ENCODE data around the gene SLC24A4.

Gene SLC24A4

GRCh38 chr14:92490239-92490959, 167.4 kb downstream of the SLC24A4 start:
- H3K36me3 ChIP-seq (ENCODE audit: control insufficient read depth in 2 of 2, insufficient read depth in 1 of 2, low read length in 2 of 2), result no peaks in the 10 kb centered on the region
- no peak overlapping the region for H3K27ac ChIP-seq (ENCODE audit: extremely low read depth, low read depth, low read length)
- H3K4me1 ChIP-seq (ENCODE audit: control insufficient read depth, insufficient read depth, low read length), result no peaks in the 10 kb centered on the region
- no peak for TF ChIP-seq ZFP37 (tag by site-specific recombination; IDR thresholded peaks at IDR 0.05)
- TF ChIP-seq ZNF132 (tag by site-specific recombination; IDR thresholded peaks at IDR 0.05; ENCODE audit: borderline replicate concordance), result no peak
- no peak for TF ChIP-seq KLF7 (tag by site-specific recombination; IDR thresholded peaks at IDR 0.05; ENCODE audit: borderline replicate concordance)
- TF ChIP-seq KLF1 (tag by site-specific recombination; IDR thresholded peaks at IDR 0.05), result no peak
- TF ChIP-seq ZFHX2 (tag by site-specific recombination; conservative IDR thresholded peaks at IDR 0.05), result no peak
- no peak for TF ChIP-seq ZNF692 (tag by site-specific recombination; IDR thresholded peaks at IDR 0.05)
- TF ChIP-seq SP7 (tag by site-specific recombination; IDR thresholded peaks at IDR 0.05), result no peak
- no peak for TF ChIP-seq ZNF555 (tag by site-specific recombination; conservative IDR thresholded peaks at IDR 0.05)
- TF ChIP-seq ATF2 (tag by site-specific recombination; IDR thresholded peaks at IDR 0.05; ENCODE audit: low read depth), result no peak
- H3K4me3 ChIP-seq (ENCODE audit: low read depth, low read length), result no peak overlapping the region
- no peaks in the 10 kb centered on the region for H3K9me3 ChIP-seq (ENCODE audit: control insufficient read depth, insufficient read depth, low read depth, low read length)
- ChIA-PET POLR2A (no interaction called here), CTCF (interaction anchor here (0.6 kb wide), 1 partner anchor 140 kb away, joined by 4 read pairs; no protein-coding TSS in a partner anchor)

GRCh38 chr14:92491782-92492181, 168.8 kb downstream of the SLC24A4 start:
- TF ChIP-seq ZNF169 (tag by site-specific recombination; IDR thresholded peaks at IDR 0.05) (no peak), ZNF335 (tag by site-specific recombination; conservative IDR thresholded peaks at IDR 0.05) (no peak)
- Histone ChIP-seq H3K27ac (ENCODE audit: extremely low read depth, low read depth, low read length) (no peak overlapping the region), H3K9me3 (ENCODE audit: control insufficient read depth, insufficient read depth, low read depth, low read length) (no peaks in the 10 kb centered on the region), H3K36me3 (ENCODE audit: control insufficient read depth in 2 of 2, insufficient read depth in 1 of 2, low read length in 2 of 2) (no peaks in the 10 kb centered on the region), H3K4me3 (ENCODE audit: low read depth, low read length) (no peak overlapping the region), H3K4me1 (ENCODE audit: control insufficient read depth, insufficient read depth, low read length) (no peaks in the 10 kb centered on the region)
- ChIA-PET CTCF (no interaction called here), POLR2A (no interaction called here)

GRCh38 chr14:92492258-92492657, 169.3 kb downstream of the SLC24A4 start:
- CTCF ChIA-PET, result no interaction called here
- Histone ChIP-seq H3K4me1 (ENCODE audit: control insufficient read depth, insufficient read depth, low read length) (no peaks in the 10 kb centered on the region), H3K27ac (ENCODE audit: extremely low read depth, low read depth, low read length) (no peak overlapping the region), H3K4me3 (ENCODE audit: low read depth, low read length) (no peak overlapping the region), H3K9me3 (ENCODE audit: control insufficient read depth, insufficient read depth, low read depth, low read length) (no peaks in the 10 kb centered on the region), H3K36me3 (ENCODE audit: control insufficient read depth in 2 of 2, insufficient read depth in 1 of 2, low read length in 2 of 2) (no peaks in the 10 kb centered on the region)
- POLR2A ChIA-PET, result no interaction called here
- no peak for TF ChIP-seq ZNF501 (tag by site-specific recombination; IDR thresholded peaks at IDR 0.05)
- no peak for TF ChIP-seq ZNF146 (tag by site-specific recombination; IDR thresholded peaks at IDR 0.05)
- TF ChIP-seq SCRT1 (tag by site-specific recombination; IDR thresholded peaks at IDR 0.05; ENCODE audit: borderline replicate concordance), result no peak
- no peak for TF ChIP-seq ZNF155 (tag by site-specific recombination; IDR thresholded peaks at IDR 0.05)
- no peak for TF ChIP-seq ZNF221 (tag by site-specific recombination; IDR thresholded peaks at IDR 0.05; ENCODE audit: borderline replicate concordance)
- TF ChIP-seq ZBTB48 (tag by site-specific recombination; IDR thresholded peaks at IDR 0.05), result no peak
- TF ChIP-seq ZIC2 (tag by site-specific recombination; IDR thresholded peaks at IDR 0.05), result no peak
- no peak for TF ChIP-seq ZSCAN5A (tag by site-specific recombination; IDR thresholded peaks at IDR 0.05)
- TF ChIP-seq ZNF624 (tag by site-specific recombination; IDR thresholded peaks at IDR 0.05), result no peak
- no peak for TF ChIP-seq ZFHX2 (tag by site-specific recombination; conservative IDR thresholded peaks at IDR 0.05)
- no peak for TF ChIP-seq GLIS1 (tag by site-specific recombination; IDR thresholded peaks at IDR 0.05)
- no peak for TF ChIP-seq ZNF792 (tag by site-specific recombination; IDR thresholded peaks at IDR 0.05)
- TF ChIP-seq ZNF114 (tag by site-specific recombination; IDR thresholded peaks at IDR 0.05), result no peak
- no peak for TF ChIP-seq PRDM4 (tag by site-specific recombination; IDR thresholded peaks at IDR 0.05)
- TF ChIP-seq ZFP37 (tag by site-specific recombination; IDR thresholded peaks at IDR 0.05), result no peak
- TF ChIP-seq SCRT2 (tag by site-specific recombination; IDR thresholded peaks at IDR 0.05), result no peak
- TF ChIP-seq ZFP3 (tag by site-specific recombination; IDR thresholded peaks at IDR 0.05; ENCODE audit: low read depth), result no peak
- no peak for TF ChIP-seq ZXDB (tag by site-specific recombination; IDR thresholded peaks at IDR 0.05)

Data from HEK293 (cell line).